NCI-H146 treated with DMSO at 0.1 percent for 48 hours (cell line): Measurements from ENCODE around the gene WDR7.

Source experiments
- DNase-seq: peaks from one replicate; lab custom pipeline; 2025; ENCODE audit not compliant: unreplicated experiment; lab: John Stamatoyannopoulos, UW

WDR7 gene

DNA sequence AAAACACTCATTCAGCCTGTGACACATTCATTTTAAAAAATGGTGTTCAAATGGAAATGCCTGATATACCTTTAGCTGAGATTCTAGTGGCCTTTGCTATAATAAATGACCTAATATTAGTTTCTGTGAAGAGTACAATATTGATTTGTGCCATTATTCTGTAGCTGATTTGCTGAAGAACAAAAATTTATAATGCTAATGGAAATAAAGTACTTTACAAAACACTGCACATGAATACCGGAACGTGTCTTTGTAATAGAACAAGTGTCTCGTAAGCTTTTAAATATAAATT lies 138.7 kb downstream of the WDR7 start:
- no peak for DNase-seq

DNA sequence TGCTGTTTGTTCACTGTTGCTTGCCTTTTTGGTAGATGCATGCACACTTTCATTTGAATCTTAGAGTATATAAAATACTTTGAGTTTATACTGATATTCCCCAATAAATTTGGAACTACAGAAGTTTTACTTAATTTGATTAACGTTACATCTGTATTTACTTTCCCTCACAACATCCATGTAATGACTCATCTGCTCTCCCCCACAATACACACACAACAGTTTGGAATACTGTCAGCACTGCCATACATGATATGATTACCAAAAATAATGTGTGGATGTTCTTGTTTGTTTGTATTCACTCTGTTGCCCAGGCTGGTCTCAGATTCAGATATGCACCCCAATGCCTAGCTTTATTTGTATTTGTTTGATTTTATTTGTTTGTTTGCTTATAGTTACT lies 144.2 kb downstream of the WDR7 start:
- DNase-seq: no peak

DNA sequence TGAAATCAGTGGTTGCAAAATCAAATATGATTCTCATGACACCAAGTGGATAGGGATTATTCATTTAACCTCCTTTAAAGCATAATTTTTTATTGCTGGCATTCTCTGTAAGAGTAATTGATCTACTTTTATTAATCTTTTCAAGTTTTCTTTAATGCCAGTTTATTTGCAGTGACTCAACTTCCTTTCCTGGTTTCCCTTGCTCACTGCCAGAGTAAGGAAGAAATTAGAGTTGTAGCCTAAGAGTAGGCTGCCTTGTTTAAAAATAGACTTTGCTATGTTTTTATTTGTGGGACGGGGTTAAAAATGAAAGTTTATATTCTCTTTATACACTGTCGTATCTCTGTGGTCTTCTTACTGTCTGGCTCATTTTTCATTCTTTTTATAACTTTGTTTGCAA lies 148.6 kb downstream of the WDR7 start:
- DNase-seq: no peak

DNA sequence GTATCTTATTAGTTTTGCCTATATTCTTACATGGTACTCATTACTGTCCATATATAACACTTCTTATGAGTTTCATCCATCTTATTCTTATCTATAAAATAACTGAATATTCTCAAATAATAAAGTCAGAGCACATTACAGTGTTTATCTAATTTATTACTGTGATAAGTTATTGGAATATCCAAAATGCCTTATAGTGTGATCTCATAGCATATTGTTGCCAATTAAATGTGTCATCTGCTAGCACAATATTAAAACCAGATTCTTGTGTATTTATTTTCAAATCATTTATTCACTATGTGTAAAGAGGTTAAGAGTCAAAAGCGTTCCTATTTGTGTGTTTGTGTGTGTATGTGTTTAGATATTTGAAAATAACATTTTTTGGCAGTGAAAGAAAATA lies 151.9 kb downstream of the WDR7 start:
- no peak for DNase-seq

DNA sequence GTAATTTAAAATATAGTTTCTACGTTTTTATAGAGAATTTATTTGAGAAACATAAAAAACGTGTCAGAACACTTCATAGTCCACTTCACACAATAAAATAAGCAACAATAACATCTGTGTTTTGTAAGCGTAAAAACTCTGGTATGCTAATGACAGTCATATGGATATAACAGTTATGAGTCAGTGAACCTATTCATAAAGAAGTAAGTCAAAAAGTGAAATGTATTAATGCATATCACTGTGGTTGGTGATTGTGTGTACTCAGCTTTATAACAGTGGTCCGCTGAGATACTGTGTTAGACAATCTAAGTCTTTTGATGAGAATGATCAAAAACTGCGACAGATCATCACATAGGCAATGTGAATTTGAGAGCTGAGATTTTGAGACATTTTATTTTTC lies 153.2 kb downstream of the WDR7 start:
- DNase-seq: no peak

DNA sequence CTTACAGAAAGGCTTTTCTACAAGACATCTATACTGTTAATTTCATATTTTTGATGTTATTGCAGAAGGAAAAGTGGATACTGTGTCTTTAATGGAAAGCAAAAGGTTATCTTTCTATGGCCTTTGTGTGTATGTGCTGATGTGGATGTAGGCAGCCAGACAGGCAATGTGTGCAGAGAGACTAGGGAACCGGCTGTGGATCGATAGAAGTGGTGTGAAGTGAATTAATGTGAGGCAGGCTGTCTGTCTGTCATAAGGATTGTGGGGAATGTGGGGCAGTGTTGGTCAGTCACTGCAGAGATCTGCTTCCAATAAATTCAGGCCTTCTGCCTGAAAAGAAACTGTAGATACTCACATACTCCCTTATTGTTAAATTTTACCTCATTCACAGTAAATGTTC lies 156.7 kb downstream of the WDR7 start:
- peak; percentile 64 for DNase-seq

DNA sequence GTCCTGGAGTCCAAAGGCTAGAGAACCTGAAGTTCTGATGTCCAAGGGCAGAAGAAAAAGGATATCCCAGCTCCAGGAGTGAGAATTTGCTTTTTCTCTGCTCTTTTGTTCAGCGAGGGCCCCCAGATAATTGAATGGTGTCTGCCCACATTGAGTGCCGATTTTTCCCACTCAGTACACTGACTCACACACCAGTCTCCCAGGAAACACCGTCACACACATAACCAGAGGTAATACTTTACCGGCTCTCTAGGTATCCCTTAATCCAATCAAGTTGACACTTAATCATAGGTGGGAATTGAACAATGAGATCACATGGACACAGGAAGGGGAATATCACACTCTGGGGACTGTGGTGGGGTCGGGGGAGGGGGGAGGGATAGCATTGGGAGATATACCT lies 161.5 kb downstream of the WDR7 start:
- DNase-seq: no peak

DNA sequence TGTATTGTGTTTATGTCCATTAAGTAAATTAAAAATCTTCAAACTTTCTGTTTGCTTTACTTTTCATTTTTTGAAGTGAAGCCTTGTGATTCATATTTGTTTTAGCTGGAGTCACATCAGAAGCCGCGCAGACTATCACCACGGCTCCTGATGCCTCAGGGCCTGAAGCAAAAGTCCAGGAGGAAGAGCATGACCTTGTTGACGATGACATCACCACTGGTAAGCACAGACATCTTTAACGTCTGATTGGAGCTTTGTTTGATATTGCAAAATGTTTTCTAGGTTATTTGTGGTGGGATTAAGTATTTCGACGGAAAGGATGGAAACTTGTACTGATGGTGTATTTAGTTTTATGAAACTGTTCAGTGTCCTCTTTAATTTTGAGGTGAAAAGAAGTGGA lies 164.8 kb downstream of the WDR7 start:
- DNase-seq: peak; percentile 19

DNA sequence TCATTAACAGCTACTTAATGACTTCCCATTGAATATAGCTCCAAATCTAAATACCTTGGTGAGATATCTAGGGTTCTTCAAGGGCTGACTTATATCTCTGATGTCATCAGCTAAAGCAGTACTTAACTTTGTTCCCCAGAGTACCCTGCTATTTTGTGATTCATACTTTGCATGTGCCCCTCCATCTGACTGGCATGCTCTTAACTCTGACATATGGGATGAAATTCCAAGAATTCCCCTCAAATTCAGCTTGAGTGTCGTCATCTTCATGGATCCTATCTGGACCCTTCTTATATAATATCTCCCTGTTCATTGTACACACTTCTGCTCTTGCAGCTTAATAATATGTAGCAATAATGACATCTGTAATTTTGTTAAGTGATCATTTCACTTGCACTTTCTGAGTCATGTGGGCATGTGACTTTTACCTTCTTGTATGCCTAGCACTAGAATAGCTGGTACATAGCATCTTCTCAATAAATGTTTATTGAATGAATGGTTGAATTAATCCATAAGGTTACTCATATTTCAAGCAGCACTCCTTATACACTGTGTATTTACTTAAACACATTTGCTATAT lies 172.9 kb downstream of the WDR7 start:
- no peak for DNase-seq

DNA sequence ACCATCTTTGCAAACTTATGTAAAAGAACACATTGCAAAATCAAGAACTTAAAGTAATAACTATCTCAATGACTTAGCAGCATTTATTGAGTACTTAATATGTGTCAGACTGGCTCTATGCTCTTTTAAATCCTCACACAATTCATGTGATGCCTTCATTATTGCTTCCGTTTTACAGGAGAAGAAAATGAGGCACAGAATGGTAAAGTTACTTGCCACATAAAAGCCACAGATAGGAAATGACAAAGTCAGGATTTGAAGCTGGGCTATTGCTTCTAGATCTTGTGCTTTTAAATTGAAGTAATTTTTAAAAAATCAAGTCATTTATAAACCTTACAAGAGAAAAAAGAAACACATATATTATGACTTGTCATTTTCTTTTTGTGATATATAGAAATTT lies 174.2 kb downstream of the WDR7 start:
- no peak for DNase-seq

DNA sequence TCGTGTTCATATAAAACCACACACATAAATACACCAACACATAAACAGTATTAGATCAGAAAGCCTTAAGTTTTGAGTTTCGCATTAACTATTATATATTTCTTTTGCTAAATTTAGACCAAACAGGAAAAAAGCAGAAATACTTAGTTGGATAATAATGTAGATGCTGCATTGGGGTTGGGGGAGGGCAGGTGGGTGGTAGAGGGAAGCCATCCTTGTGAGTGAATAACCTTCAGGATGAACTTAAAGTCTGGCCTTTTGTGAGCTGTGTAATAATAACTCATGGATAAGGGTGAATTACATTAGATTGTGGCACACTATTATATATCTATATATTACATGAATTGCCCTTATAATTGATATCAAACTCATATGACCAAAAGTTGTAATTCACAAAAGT lies 174.7 kb downstream of the WDR7 start:
- no peak for DNase-seq

DNA sequence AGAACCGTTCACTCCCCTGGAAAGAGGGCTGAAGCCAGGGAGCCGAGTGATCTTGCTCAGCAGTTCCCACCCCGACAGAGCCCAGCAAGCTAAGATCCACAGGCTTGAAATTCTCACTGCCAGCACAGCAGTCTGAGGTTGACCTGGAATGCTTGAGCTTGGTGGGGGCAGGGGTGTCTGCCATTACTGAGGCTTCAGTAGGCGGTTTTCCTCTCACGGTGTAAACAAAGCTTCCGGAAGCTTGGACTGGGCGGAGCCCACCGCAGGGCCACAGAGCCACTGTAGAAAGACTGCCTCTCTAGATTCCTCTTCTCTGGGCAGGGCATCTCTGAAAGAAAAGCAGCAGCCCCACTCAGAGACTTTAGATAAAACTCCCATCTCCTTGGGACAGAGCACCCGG lies 180.8 kb downstream of the WDR7 start:
- DNase-seq: no peak

DNA sequence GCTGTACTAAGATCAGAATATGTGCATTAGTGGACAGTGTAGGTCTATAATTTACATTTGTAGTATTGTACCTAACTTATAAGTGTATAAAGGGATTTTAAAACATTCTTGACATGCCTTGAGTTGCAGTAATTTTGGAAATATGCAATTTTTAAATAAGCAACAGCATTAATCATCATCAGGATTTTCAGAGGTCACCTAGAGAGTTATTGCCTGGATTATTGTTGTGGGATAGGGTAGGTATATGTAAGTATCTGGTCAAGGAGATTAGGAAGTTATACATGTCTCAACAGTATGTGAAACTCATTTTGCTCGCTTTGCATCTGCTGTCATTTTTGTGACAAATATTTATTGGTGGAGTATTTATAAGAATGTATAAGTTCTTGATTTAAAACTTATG lies 184.2 kb downstream of the WDR7 start:
- DNase-seq: no peak

DNA sequence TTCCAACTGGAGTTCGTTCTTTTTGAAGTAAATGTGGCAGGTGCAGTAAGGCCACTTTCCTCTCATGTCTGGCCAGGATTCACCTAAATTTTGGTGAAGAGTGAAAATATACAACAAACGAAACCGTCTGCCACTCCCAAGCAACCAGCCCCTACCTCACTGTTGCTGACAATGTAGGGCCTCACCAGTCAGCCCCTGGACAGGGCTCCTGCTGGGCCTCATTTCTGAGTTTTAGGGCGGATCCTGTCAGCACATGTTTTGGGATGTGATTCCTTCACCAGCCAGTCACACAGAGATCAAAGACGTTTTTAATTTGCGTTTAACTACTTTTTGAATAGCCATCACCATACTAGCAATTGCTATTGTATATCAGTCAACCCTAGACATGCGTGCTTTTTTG lies 185.0 kb downstream of the WDR7 start:
- no peak for DNase-seq

DNA sequence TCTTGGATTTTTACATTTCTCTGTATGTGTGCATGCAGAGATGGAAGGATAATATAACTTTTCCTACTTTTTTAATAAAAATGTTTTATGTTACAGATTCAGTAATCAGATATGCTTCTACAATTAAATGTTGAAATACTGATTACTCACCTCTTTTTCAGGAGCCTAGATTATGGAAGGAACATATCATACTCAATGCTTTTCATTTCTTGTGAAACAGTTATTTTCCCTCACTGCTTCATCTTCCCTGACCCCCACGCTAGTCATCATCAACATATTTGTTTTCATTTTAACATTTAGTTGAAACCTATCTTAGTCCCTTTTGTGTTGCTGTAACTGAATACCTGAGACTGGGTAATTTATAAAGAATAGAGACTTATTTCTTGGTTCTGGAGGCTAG lies 190.7 kb downstream of the WDR7 start:
- DNase-seq: no peak

DNA sequence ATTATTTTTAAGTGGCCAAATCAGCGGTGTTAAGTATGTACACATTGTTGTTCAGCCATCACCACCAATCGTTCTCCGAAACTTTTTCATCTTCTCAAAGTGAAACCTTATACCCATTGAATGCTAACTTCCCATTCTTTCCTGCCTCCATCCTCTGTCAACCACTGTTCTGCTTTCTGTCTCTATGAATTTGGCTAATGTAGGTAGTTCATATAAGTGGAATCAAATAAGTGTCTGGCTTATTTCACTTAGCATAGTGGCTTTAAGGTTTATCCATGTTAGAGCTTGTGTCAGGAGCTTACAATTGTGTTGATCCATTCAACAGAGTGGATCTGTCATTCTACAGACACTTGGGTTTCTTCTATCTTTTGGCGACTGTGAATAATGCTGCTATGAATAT lies 192.1 kb downstream of the WDR7 start:
- no peak for DNase-seq

DNA sequence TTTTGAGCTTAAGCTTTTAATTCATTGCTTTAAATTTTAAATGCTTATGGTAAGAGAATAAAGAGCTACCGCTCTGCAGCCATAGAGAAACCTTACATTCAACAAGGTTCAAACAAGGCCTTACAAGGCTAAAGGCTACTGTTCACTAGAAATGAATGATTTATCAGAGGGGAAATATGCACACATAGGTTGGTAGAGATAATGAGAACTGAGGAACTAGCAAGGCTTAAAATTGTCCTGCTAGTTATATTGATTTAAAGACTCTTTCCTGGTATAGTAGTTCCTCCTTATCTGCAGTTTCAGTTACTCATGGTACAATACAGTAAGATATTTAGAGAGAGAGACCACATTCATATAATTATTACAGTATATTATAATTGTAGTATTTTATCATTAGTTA lies 193.4 kb downstream of the WDR7 start:
- no peak for DNase-seq

DNA sequence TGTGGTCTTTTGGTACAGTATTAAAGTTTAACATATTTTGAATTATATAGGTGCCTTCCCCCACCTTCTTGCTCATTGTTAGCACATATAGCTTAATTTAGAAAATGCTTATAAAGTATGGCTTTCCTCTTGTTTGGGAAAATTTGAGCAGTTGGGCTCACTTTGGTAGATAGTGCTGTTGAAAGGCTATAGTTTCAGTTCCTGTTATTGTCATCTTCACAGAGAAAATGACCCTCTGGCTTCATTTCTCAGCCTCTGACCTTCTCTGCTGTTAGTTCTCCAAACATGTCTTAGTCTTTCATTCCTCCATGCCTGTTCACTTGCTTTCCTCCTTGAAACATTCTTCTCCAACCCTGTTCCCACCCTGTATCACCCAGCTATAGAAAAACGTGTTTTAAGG lies 200.6 kb downstream of the WDR7 start:
- no peak for DNase-seq

DNA sequence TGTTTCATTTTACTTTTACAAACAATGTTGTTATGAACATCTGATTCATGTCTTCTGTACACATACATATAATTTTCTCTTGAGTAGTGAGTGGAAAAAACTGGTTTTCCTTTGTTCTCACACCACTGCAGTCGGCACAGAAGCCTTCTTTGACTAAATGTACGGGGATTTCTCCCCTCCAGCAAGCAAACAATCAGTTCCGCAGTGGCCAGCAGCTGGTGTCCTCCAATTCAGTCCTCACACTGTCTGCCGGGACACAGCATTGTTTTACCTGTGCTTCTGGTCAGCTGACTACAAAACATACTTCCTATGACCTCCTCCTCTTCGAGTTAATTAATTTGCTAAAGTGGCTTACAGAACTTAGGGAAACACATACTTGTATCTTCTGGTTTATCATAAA lies 202.8 kb downstream of the WDR7 start:
- DNase-seq: peak; percentile 59

DNA sequence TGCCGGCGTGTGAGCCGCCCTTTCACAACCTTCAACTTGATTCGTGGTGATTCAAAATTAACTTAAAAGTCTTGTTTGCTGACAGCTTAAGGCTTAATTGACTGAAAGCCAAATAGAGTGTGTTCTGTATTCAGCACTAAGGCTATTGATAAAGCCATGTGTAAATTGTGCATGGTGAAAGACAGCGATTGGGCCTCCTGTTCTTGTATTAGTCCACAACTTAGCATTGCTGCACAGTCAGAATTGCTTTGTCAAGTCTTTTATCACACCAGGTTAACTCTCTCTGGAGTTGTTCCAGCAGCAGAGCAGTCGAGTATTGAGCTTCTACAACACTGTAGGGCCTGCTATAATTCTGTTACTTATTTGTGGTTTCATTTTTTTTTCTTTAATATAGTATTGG lies 210.1 kb downstream of the WDR7 start:
- peak; percentile 99 for DNase-seq

DNA sequence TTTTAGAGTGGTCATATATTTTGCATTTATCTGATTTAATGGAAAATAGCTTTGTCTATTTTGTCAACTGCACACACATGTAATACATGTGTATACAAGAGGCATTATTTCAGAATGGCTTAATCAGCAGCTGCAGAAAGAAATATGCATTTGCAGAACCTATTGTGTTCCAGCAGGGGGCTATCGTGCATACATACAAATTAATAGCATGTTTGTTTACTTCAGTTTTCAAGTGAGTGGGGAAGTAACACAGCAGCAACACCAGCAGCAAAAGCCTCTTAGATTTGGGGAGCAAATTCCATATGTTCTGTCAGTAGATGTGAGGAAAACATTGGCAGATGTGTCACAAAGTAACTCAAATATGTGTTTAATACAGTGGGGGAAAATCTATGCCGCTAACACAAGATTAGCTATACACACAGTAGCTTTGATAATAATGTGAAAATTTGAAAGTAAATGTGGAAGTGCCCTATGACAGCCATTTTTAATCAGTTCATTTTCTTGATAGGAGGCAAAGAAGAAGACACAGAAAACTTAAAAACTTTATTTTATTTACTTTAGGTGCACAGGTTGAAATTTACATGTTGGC lies 218.1 kb downstream of the WDR7 start:
- DNase-seq: peak; percentile 78

DNA sequence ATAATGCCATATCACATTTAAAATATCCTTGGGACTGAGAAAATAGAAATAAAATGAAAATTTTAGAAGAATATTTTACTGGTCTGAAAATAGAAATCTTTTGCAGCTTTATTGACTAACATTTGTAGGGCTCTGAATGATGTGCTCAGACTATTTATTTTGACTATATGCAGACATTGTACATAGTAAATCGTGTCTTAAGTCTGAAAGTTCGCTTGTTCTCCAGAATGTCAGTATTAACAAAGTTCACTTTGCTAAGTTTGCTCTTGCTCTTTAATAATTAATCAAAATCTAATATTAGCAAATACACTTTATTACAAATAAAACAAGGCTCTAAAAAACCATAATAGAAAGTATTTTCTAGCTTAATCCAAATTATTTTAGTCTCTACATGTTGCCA lies 219.8 kb downstream of the WDR7 start:
- DNase-seq: no peak

DNA sequence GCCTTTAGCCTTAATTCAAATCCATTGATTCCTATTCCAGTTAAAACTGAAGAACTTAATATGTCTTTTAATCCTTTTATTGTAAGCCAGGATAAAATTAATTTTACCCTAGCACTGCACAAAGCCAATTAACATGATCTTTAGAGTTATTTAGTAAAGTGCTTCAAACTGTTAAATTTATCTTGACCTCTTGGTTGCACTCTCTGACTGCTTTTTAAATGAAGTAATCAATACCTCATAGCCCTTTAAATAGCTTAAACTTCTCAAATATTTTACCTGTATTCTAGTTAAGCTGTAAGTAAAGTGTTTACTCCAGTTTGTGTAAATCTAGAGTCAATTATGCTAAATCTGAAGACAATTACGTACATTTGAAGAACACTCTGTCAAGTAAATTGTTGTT lies 221.0 kb downstream of the WDR7 start:
- no peak for DNase-seq
